ENCODE measurements around the gene OPN1SW.

- TF ChIP-seq CTCF (IDR thresholded peaks at IDR 0.05) (no peak), POLR2A (IDR thresholded peaks at IDR 0.05) (no peak)
These were observed 50.1 kb downstream of the OPN1SW start for GRCh38 chr7:128725531-128725930.

Data from esophagus squamous epithelium (tissue), 4 donors.